ENCODE results near the gene SMYD5.
A peak's percentile ranks its signal among the peaks of the same experiment; 100 is the strongest.

SMYD5 gene

DNA sequence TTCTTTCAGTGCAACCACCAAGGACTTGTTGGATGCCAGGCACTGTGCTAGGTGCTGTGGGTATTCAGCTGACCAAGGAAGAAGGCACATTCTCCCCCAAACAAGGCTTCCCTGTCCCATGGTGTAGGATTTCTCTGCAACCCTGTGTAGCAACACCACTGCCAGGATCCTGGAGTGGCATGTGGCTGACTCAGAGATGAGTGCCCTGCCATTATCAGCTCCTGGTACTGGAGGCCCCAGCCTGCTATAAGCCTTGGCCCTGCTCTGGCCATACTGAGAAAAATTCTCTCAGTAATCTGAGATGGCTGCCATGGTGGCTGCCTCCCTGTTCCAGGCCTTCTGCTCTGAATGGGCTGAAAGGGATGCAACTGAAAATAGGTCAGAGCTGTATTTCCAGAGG lies 4.3 kb downstream of the SMYD5 start:
- no peak overlapping the region for H3K27ac Mint-ChIP-seq
- H3K36me3 Mint-ChIP-seq (ENCODE audit: low read depth): peaks cover 5% of the 10 kb centered on the region
- H3K4me1 Mint-ChIP-seq (ENCODE audit: low read depth): peaks cover 18% of the 10 kb centered on the region

DNA sequence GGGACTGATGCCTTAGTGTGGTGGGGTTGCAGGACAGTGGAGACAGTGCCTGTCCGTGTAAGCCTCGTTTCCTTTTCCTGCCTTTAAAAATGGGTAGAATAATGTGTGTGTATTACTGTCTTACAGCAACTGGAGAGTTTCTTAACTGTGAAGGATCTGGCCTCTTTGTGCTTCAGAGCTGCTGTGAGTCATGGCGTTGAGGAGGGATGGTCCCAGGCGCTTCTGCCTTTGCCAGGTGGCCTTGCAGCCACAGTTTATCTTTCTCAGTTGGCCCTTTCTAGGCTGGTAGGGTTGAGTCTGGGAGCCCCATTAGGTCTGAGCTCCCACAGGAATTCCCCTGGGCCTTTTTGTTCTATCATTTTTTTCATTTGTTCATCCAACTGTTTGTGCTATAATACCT lies 9.8 kb downstream of the SMYD5 start:
- Mint-ChIP-seq H3K27me3 (ENCODE audit: low read depth) (no peaks in the 10 kb centered on the region), H3K4me3 (no peak overlapping the region), H3K36me3 (ENCODE audit: low read depth) (peaks cover 5% of the 10 kb centered on the region), H3K9me3 (no peaks in the 10 kb centered on the region), H3K27ac (no peak overlapping the region), H3K4me1 (ENCODE audit: low read depth) (peaks cover 5% of the 10 kb centered on the region)

More for the DNA sequence above, 4.3 kb downstream of the SMYD5 start:
- Mint-ChIP-seq H3K27me3 (ENCODE audit: low read depth) (no peaks in the 10 kb centered on the region), H3K9me3 (no peaks in the 10 kb centered on the region), H3K4me3 (no peak overlapping the region)

DNA sequence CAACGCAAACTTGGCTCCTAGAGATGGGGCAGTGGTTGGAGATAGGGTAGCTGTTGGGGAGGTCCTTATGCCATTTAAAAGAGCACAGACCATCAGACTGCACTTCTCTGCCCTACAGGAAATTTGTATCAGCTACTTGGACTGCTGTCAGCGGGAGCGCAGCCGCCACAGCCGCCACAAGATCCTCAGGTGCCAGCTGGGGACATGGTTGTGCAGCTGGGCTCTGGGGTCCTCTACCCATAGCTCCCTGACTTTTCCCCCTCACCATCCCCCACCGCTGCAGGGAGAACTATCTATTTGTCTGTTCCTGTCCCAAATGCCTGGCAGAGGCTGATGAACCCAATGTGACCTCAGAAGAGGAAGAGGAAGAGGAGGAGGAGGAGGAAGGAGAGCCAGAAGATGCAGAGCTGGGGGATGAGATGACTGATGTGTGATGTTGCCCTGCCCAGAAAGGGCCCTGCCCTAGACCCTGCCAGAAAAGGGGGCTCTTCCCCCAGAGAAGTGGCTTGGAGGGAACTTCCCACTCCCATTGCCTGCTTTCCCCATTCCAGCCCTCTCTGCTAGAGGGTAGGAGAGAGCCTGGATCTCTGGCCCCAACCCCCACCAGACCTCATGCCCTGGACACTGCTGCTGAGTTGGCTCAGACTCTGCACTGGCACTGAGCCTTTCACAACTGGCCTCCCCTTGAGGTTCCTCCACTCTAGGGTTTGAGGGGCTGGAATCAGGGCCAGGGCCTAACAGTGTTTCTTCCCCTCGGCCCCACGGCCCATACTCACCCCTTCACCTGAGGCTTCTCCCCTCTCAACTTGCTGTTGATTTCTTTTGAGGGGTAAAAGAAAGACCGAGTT lies 11.7 kb downstream of the SMYD5 start:
- no peaks in the 10 kb centered on the region for H3K9me3 Mint-ChIP-seq
- H3K36me3 Mint-ChIP-seq (ENCODE audit: low read depth): peaks cover 5% of the 10 kb centered on the region
- H3K4me3 Mint-ChIP-seq: no peak overlapping the region
- H3K4me1 Mint-ChIP-seq (ENCODE audit: low read depth): peaks cover 5% of the 10 kb centered on the region
- H3K27me3 Mint-ChIP-seq (ENCODE audit: low read depth): no peaks in the 10 kb centered on the region
- H3K27ac Mint-ChIP-seq: no peak overlapping the region

DNA sequence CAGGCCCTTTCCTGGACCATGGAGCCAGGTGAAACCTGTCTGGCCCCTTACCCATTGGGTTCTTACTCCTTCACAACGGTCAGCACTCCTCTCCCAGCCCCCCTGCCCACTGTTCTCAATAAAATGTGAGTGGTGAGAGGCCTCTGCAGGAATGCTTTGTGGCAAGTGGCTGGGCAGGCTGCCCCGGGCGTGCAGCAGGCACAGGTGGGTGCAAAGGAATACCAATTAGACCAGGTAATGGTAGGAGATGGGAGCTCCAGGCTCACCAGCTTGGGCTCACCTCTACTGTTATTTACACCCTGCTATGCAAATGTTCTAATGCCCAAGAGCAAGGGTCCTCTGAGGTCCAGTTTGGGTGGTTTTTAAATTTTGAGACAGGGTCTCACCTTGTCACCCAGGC lies 13.0 kb downstream of the SMYD5 start:
- Mint-ChIP-seq H3K4me3 (no peak overlapping the region), H3K27ac (no peak overlapping the region), H3K36me3 (ENCODE audit: low read depth) (peaks cover 2% of the 10 kb centered on the region), H3K4me1 (ENCODE audit: low read depth) (peaks cover 5% of the 10 kb centered on the region), H3K9me3 (no peaks in the 10 kb centered on the region), H3K27me3 (ENCODE audit: low read depth) (no peaks in the 10 kb centered on the region)

DNA sequence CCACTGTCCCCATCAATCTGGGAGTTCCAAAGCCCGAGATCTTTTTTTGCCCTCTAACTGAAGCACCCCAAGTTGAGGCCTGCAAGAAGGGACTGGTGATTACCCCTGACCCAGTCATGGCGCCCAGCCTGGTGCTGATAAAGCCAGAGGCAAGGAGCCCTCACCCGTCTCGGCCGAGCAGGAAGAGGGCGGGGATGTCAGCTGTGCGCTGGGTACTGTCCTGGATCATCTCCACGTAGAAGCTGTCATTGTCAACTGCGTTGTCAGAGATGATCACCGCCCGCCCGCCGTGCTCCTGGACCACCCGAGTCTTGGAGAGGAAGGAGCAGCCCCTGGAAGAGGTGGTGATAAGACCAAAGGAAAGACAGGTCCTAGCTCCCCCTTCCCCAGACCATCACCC lies 14.6 kb downstream of the SMYD5 start:
- Mint-ChIP-seq H3K27ac (no peak overlapping the region), H3K27me3 (ENCODE audit: low read depth) (no peaks in the 10 kb centered on the region), H3K4me1 (ENCODE audit: low read depth) (peaks cover 11% of the 10 kb centered on the region), H3K4me3 (no peak overlapping the region), H3K36me3 (ENCODE audit: low read depth) (no peaks in the 10 kb centered on the region), H3K9me3 (no peaks in the 10 kb centered on the region)

DNA sequence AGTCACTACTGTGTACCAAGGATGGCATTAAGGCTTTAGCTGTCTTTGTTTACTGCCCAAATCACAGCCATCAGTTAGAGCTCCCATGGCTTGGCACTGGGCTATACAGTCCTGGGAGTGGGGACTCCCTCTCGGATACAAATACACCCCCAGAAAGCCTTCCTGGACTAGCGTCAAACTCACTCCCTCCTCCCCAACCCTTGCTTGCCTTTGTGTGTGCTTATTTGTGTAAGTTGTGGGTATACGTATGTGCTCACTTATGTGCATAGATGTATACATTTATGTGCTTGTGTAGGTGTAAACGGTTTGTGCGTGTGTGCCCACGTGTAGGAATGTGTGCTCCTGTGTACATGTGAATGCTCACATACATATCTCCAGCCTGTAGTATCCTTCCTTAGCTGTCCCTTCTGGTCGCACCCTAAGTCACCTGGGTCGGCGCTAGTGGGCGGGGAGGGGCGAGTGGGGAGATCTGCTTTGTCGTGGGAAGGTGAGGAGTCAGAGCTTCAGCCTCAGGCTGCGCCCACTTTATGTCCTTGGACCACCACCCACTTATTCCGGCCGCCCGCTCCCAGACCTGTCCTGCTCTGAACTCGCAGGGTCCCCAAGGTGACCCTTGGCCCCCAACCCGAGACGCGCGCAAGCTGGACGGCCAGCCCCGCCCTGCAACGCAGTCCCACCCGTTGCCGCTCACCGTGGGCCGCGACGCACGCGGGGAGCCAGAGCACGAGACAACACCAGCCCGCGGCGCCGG lies 18.5 kb downstream of the SMYD5 start:
- Mint-ChIP-seq H3K4me1 (ENCODE audit: low read depth) (peaks cover 28% of the 10 kb centered on the region), H3K9me3 (no peaks in the 10 kb centered on the region), H3K4me3 (peak overlapping the region; percentile 89), H3K27ac (peak overlapping the region; percentile 68), H3K27me3 (ENCODE audit: low read depth) (no peaks in the 10 kb centered on the region), H3K36me3 (ENCODE audit: low read depth) (peaks cover 6% of the 10 kb centered on the region)

DNA sequence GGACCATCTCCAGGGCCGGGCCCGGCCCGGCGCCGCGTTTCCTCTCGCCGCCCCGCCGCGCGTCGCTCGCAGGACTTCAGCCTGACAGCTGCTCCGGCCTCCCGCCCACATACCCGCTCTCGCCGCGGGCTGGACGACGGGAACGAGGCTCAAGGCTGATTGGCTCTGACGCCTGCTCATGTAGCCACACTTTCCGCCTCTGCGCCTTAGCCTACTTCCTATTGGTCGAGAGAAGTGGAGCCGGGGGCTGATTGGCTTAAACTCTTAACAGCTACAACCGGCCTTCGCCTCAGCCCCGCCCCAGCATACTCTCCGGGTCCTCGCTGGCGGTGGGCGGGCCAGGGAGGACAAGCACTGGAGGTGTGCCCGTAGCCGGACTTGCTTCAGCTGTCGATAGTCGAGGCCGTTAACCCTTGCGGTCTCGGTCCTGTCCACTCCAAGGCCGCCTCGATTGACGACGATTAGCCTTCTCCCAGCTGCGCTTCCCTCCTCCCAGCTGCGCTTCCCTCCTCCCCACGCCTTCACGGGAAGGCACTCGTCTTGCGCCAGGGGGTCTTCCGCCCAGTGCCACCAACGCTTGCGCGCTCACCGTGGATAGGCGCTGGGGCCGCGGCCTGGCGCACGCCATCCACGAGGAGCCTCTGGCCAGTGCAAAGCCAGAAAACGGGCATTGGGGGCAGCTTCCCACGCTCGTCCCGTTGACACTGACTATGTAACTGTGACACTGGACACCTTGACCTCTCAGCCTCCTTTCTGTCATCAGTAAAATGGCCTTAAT lies 19.3 kb downstream of the SMYD5 start, which contains the start of gene PRADC1:
PRADC1 (minus strand) TSS at position 86 of the 778 bp plus-strand sequence; CDS start at position 7, 79 bp downstream.
- peak within 1 kb of the TSS; percentile 89 for H3K4me3 Mint-ChIP-seq
- H3K36me3 Mint-ChIP-seq (ENCODE audit: low read depth): peaks cover 8% of the 10 kb centered on the region
- H3K27ac Mint-ChIP-seq: peak within 1 kb of the TSS; percentile 80
- no peaks in the 10 kb centered on the region for H3K27me3 Mint-ChIP-seq (ENCODE audit: low read depth)
- no peaks in the 10 kb centered on the region for H3K9me3 Mint-ChIP-seq
- H3K4me1 Mint-ChIP-seq (ENCODE audit: low read depth): peaks cover 31% of the 10 kb centered on the region

DNA sequence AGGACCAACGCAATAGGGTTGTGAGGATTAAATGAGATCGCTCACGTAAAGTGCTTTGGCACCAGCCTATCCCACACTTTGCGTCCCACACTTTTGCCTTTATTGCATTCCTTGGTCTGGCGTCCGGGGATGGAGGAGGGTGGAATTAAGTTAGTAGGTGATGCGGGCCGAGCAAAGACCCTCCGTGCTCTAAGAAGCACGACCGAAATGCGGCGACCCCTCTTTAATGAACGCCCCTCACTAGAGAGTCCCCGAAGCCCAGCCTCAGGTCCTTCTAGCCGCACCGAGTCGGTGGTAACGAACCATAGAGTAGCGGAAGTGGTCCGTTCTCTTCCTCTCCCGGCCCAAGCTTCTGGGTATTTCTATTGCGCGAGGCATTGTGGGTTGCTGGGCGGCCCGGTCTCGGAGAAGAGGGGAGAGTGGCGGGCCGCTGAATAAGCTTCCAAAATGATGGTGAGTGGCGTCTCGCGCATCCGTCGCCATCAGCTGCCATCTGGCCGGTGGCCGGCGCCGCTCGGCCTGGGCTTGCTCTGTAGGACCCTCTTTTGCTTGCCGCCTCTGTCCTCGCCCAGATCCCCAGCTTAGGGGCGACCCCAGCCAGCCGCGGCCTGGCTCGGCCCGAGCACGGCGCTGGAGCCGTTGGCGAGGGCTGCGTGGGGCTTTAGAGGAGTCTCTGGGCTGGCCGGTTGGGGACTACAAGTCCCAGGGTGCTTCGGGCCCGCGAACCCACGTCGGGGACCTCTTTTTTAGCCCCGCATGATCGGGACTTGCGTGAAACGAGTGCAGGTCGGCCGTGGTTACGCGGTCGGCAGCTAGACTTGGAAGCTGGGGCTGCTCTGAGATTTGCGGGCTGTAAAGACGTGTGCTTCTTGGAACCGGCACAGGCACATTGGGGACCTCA lies 20.1 kb downstream of the SMYD5 start, which contains the start of gene CCT7:
CCT7 (plus strand) TSS at position 377 of the 901 bp plus-strand sequence; CDS start at position 448, 71 bp downstream.
- peaks cover 9% of the 10 kb centered on the region for H3K36me3 Mint-ChIP-seq (ENCODE audit: low read depth)
- H3K27me3 Mint-ChIP-seq (ENCODE audit: low read depth): no peaks in the 10 kb centered on the region
- H3K4me1 Mint-ChIP-seq (ENCODE audit: low read depth): peaks cover 38% of the 10 kb centered on the region
- H3K27ac Mint-ChIP-seq: peak within 1 kb of the TSS; percentile 80
- no peaks in the 10 kb centered on the region for H3K9me3 Mint-ChIP-seq
- peak within 1 kb of the TSS; percentile 89 for H3K4me3 Mint-ChIP-seq

DNA sequence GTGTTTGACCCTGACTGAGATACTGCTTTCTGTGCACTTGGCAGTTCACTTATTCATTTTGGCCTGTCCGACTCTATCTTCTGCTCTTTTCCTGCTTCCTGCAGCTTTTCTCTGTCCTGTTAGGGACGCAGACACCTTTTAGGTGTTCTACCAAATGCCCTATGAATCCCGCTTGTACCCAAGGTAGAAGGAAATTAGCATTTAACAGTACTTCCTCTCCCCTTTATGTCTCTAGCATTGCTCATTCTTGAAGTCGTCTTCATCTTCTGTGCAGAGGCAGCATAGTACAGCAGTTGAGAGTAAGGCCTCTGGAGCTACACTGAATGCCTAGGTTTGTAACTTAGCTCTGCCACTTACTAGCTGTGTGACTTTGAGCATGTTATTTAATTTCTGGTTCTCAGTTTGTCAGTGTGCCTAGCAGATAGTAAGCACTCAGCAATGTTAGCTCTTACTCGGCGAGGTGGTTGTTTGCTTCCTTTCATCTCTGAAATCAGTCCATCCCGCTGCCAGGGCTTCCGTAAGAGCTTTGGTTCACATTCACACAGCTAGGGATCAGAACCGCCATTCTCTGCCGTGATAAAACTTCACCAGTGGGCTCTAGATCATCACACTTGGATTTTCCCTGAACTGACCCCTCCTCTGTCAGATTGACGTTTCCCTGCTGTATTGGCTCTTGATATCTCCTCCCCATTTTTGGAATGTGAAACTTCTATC lies 21.4 kb downstream of the SMYD5 start:
- H3K4me3 Mint-ChIP-seq: peak overlapping the region; percentile 89
- peak overlapping the region; percentile 80 for H3K27ac Mint-ChIP-seq
- no peaks in the 10 kb centered on the region for H3K9me3 Mint-ChIP-seq
- no peaks in the 10 kb centered on the region for H3K27me3 Mint-ChIP-seq (ENCODE audit: low read depth)
- H3K4me1 Mint-ChIP-seq (ENCODE audit: low read depth): peaks cover 39% of the 10 kb centered on the region
- H3K36me3 Mint-ChIP-seq (ENCODE audit: low read depth): peaks cover 9% of the 10 kb centered on the region

DNA sequence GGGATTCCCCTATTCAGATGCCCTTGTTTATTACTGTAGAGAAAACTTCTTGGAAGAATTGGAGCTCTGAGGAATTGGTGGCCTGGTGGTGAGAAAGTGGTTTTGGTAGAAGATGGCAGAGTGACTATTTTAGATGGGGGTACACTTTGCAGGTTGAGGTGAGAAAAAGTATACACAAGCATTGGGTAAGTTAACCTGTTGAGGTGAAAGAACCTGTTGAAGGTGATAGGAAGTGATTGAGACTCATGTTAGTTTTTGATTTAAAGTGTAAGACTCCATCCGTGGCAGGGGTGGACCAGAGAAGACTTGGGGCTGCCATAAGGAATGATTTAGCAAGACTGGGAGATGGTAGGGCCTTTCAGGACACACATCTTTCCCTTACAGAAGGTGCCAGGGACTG lies 23.1 kb downstream of the SMYD5 start:
- Mint-ChIP-seq H3K27ac (peak overlapping the region; percentile 28), H3K27me3 (ENCODE audit: low read depth) (no peaks in the 10 kb centered on the region), H3K4me1 (ENCODE audit: low read depth) (peaks cover 39% of the 10 kb centered on the region), H3K9me3 (no peaks in the 10 kb centered on the region), H3K4me3 (no peak overlapping the region), H3K36me3 (ENCODE audit: low read depth) (peaks cover 12% of the 10 kb centered on the region)

DNA sequence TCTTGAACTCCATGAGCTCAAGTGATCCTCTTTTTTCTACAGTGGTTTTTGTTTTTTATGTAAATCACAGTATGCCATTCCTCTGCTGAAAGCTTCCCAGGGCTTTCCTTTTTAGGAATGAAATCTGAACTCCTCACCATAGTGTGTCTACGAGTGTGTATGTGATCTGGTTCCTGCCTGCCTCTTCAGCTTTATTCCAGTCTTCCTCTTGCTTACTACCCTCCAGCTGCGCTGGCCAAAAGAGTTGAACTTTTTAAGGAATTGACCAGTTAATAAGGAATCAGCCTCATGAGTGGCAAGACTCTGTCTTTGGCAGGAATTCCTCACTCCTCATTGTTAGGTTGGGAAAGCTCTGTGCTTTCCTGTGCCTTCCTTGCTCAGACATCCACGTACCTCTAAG lies 24.1 kb downstream of the SMYD5 start:
- Mint-ChIP-seq H3K9me3 (no peaks in the 10 kb centered on the region), H3K4me1 (ENCODE audit: low read depth) (peaks cover 37% of the 10 kb centered on the region), H3K4me3 (no peak overlapping the region), H3K27me3 (ENCODE audit: low read depth) (no peaks in the 10 kb centered on the region), H3K36me3 (ENCODE audit: low read depth) (peaks cover 14% of the 10 kb centered on the region), H3K27ac (no peak overlapping the region)

DNA sequence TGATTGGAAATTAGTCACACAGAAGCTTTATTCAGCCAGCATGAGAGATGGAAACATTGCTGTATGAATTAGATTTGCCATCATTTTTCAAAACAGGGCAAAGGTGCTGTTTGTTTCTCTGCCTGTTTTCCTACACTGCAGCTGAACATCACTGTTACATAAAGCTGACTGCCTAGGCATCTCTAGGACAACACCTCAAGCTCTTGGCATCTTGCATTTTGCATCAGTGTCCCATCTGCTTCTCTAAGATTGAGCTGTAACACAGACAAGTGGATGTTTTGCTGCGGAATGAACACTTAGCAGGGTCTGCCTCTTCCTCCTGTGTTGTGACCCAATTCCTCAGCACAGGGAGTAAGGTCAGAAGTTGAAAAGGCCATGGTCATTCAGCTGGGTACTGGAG lies 24.9 kb downstream of the SMYD5 start:
- Mint-ChIP-seq H3K27ac (no peak overlapping the region), H3K4me3 (no peak overlapping the region), H3K4me1 (ENCODE audit: low read depth) (peaks cover 36% of the 10 kb centered on the region), H3K36me3 (ENCODE audit: low read depth) (peaks cover 18% of the 10 kb centered on the region), H3K27me3 (ENCODE audit: low read depth) (no peaks in the 10 kb centered on the region), H3K9me3 (no peaks in the 10 kb centered on the region)

DNA sequence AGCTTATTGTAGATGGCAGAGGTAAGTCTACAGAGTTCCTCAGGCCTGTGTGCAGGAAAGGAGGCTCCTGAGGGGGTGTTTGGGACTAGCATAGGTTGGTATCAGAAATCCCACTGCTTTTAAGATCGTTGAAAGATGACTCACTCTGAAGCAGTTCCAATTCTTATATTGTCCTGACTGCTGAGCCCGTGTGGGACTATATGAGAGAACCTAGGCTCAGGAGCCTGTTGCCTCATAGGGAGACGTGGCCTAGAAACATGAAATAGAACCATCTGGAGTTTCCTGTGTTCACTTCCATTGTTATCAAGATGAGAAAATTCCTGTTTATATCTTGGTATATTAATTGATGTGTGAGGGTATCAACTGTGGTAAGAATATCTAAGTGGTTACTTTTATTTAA lies 25.7 kb downstream of the SMYD5 start:
- Mint-ChIP-seq H3K36me3 (ENCODE audit: low read depth) (peaks cover 25% of the 10 kb centered on the region), H3K27ac (no peak overlapping the region), H3K9me3 (no peaks in the 10 kb centered on the region), H3K27me3 (ENCODE audit: low read depth) (no peaks in the 10 kb centered on the region), H3K4me3 (no peak overlapping the region), H3K4me1 (ENCODE audit: low read depth) (peaks cover 38% of the 10 kb centered on the region)

Data from T-helper 1 cell treated with Interleukin-12 subunit alpha and Interleukin-12 subunit beta and Interleukin-4 antibody, amounts not matched to agents 30 μg/mL and 1 μg/mL, for 36 hours (primary cell).